Lung (tissue), 12 donors: ENCODE measurements around the gene SIN3A. TPM values are rescaled to one million over a fixed set of nuclear protein-coding genes. Genes with fewer than 3 reads are reported as not detected.

Experiments
- ATAC-seq: fragments of 200-7000 bp; cut with Tn5 transposase; one replicate; pipeline ENCODE4 v1.9.1; 2020; ENCODE audit warnings: moderate number of reproducible peaks; ENCODE audit not compliant: insufficient read depth, low FRiP score
- DNase-seq, 3 donors: peaks; one replicate each; pipeline ENCODE4 v3.0.0-alpha.2; 2013 to 2017
- H3K27ac ChIP-seq, 2 donors: one replicate each; pipeline ENCODE4 v1.5.1; 2013; ENCODE audit warnings: mild to moderate bottlenecking in 2 of 2, moderate library complexity in 2 of 2, control low read depth in 1 of 2, inconsistent platforms in 1 of 2, low read depth in 1 of 2, low read length in 1 of 2
- H3K27me3 ChIP-seq, 3 donors: one replicate each; pipeline ENCODE4 v1.5.1; 2013; ENCODE audit warnings: low read length in 2 of 3; ENCODE audit not compliant: control insufficient read depth in 3 of 3, insufficient read depth in 3 of 3
- H3K36me3 ChIP-seq, 4 donors: one replicate each; pipeline ENCODE4 v1.5.1; 2013; ENCODE audit warnings: low read length in 4 of 4, mild to moderate bottlenecking in 1 of 4, moderate library complexity in 1 of 4; ENCODE audit not compliant: control insufficient read depth in 4 of 4, insufficient read depth in 4 of 4
- H3K4me1 ChIP-seq, 5 donors: one replicate each; pipeline ENCODE4 v1.5.1; 2013; ENCODE audit warnings: low read length in 5 of 5, mild to moderate bottlenecking in 2 of 5, moderate library complexity in 1 of 5; ENCODE audit not compliant: control insufficient read depth in 5 of 5, insufficient read depth in 5 of 5
- H3K4me3 ChIP-seq: one replicate; pipeline ENCODE4 v1.5.1; 2013; ENCODE audit warnings: mild to moderate bottlenecking, control low read depth, moderate library complexity
- H3K9ac ChIP-seq, 2 donors: one replicate each; pipeline ENCODE4 v1.5.1; 2013; ENCODE audit warnings: low read length in 2 of 2, control low read depth in 1 of 2; ENCODE audit not compliant: insufficient read depth in 1 of 2
- H3K9me3 ChIP-seq, 4 donors: one replicate each; pipeline ENCODE4 v1.5.1; 2013; ENCODE audit warnings: low read length in 3 of 4, mild to moderate bottlenecking in 1 of 4, moderate library complexity in 1 of 4; ENCODE audit not compliant: control insufficient read depth in 4 of 4, insufficient read depth in 3 of 4
- WGBS, 2 donors: extraction: QIAGEN DNeasy Blood & Tissue Kit; methylation state at CpG; one replicate each; pipeline ENCODE4 v1.1.7; 2013; 5-methylcytosine and 5-hydroxymethylcytosine counted together
- polyA plus RNA-seq, 2 donors: library from polyadenylated mRNA; stranded (reverse); fragments of 200-250 nt; gene quantifications; one replicate each; pipeline ENCODE4 v1.2.1, GENCODE V29; 2013
- total RNA-seq, 2 donors: library from RNA; depleted of rRNA in 1 of 2; stranded (reverse); fragments of >200 nt in 1 of 2; gene quantifications; one replicate each; pipeline ENCODE4 v1.2.1, GENCODE V29; 2014 to 2021
- TF ChIP-seq, protein P1 (sequence below): IDR thresholded peaks from 2 replicates; pipeline ENCODE4 v1.5.1; 2012; ENCODE audit warnings: mild to moderate bottlenecking; ENCODE audit errors: control extremely low read depth, extremely low read depth
- donor health status: control.
- donor health status: control.
- donor health status: Bipolar disorder and iron deficiency.
- donor health status: healthy.
- donor health status: DM: yes; HTN: yes; CAD: no.

The SIN3A gene
- total and polyA plus RNA-seq, 4 donors: 9.8 to 86.1 (median 43.0) TPM

DNA sequence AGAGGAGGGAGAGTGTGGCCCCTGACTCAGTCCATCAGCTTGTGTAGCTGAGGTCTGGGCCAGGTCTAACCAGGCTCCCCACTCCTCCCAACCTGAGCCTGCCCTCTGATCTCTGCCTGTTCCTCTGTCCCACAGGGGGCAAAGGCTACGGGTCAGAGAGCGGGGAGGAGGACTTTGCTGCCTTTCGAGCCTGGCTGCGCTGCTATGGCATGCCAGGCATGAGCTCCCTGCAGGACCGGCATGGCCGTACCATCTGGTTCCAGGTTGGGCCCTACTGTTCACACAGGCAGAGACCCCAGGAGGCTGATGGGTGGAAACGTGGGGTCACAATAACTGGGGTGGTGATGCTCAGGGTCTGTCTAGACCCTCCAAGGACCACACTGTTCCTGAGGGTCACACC is 97.9 kb downstream of the SIN3A start:
- H3K4me1 ChIP-seq: peaks cover 0 to 8% (median under 1%) of the 10 kb centered on the region in 5 donors
- no peak for ATAC-seq
- no peak overlapping the region for H3K9ac ChIP-seq
- peaks cover 0 to 36% (median 2%) of the 10 kb centered on the region in 4 donors for H3K36me3 ChIP-seq
- no peak overlapping the region for H3K4me3 ChIP-seq
- 87 to 93% methylated on average over 7 of the region's 7 CpGs for WGBS, 2 donors
- no peak overlapping the region for H3K27ac ChIP-seq
- no peak for DNase-seq
- H3K27me3 ChIP-seq: peaks cover 0 to 5% (median under 1%) of the 10 kb centered on the region in 3 donors
- H3K9me3 ChIP-seq: no peaks in the 10 kb centered on the region
- TF ChIP-seq, protein P1, sequence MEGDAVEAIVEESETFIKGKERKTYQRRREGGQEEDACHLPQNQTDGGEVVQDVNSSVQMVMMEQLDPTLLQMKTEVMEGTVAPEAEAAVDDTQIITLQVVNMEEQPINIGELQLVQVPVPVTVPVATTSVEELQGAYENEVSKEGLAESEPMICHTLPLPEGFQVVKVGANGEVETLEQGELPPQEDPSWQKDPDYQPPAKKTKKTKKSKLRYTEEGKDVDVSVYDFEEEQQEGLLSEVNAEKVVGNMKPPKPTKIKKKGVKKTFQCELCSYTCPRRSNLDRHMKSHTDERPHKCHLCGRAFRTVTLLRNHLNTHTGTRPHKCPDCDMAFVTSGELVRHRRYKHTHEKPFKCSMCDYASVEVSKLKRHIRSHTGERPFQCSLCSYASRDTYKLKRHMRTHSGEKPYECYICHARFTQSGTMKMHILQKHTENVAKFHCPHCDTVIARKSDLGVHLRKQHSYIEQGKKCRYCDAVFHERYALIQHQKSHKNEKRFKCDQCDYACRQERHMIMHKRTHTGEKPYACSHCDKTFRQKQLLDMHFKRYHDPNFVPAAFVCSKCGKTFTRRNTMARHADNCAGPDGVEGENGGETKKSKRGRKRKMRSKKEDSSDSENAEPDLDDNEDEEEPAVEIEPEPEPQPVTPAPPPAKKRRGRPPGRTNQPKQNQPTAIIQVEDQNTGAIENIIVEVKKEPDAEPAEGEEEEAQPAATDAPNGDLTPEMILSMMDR: no peak

DNA sequence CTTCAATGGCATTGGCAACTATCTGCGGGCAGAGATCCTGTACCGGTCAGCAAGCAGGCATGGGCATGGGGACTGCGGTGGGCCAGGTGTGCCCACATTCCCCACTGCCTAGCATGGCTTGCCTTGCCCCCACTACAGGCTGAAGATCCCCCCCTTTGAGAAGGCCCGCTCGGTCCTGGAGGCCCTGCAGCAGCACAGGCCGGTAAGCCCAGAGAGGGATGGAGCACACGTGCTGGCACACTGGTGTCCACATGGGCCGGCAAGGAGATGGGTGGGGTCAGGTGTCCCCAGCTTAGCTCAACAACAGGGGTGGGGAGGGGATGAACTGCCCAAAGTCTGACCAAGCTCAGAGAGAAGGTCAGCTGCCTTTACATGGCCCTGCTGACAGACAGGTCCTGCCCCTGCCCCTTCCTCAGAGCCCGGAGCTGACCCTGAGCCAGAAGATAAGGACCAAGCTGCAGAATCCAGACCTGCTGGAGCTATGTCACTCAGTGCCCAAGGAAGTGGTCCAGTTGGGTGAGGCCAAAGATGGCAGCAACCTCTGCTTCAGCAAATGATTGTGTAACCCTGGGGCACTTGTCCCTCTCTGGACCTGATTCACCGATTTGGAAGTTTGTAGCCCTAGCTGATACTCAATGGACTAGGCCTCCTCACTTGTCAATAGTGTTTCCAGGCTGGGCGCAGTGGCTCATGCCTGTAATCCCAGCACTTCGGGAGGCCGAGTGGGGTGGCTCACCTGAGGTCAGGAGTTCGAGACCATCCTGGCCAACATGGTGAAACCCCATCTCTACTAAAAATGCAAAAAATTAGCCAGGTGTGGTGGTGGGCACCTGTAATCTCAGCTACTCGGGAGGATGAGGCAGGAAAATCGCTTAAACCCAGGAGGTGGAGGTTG is 99.1 kb downstream of the SIN3A start:
- Histone ChIP-seq H3K36me3 (peaks cover 0 to 28% (median under 1%) of the 10 kb centered on the region in 4 donors), H3K27me3 (peaks cover 0 to 5% (median 3%) of the 10 kb centered on the region in 3 donors), H3K4me3 (no peak overlapping the region), H3K9ac (no peak overlapping the region), H3K4me1 (peaks cover 0 to 11% (median 4%) of the 10 kb centered on the region in 5 donors), H3K27ac (no peak overlapping the region), H3K9me3 (no peaks in the 10 kb centered on the region)
- DNase-seq: no peak
- ATAC-seq: no peak
- 94 to 97% methylated on average over 16 of the region's 16 CpGs for WGBS, 2 donors
- TF ChIP-seq, protein P1: no peak

DNA sequence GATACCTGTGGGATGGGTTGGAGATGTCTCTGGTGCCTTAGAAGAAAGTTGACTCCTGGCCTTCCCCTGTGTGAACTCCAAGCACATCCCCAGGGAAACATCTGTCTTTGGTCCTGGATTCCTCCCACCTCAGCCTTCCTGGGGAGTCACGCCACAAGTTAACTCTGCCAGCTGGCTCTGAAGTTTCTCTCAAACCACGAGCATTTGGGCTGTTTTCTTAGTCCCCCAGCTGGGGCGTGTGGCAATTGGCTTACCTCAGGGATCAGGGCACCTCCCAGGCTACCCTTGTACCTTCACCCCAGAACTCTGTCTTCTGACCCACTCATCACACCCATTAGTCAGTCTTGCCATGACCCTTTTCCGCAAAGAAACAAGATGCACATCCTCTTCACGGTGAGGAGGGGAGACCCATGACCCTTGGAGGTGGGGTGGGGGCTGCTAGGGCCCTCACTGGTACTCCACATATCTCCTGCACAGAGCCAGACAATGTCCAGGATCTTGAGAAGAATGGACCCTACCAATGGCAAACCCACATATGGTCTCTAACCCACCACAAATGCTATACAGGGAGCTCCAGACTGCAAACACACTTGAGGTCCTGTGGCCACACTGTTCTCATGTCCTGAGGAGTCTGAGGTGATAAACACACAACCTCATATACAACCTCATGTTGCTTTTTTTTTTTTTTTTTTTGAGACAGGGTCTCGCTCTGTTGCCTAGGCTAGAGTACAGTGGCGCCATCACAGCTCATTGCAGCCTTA is 100.7 kb downstream of the SIN3A start:
- ATAC-seq (no peak), DNase-seq (no peak)
- H3K27ac ChIP-seq: no peak overlapping the region
- H3K36me3 ChIP-seq: peaks cover 0 to 17% (median under 1%) of the 10 kb centered on the region in 4 donors
- peaks cover 0 to 17% (median 4%) of the 10 kb centered on the region in 5 donors for H3K4me1 ChIP-seq
- 77 to 81% methylated on average over 7 of the region's 7 CpGs for WGBS, 2 donors
- no peak overlapping the region for H3K9ac ChIP-seq
- peaks cover 0 to 14% (median 9%) of the 10 kb centered on the region in 3 donors for H3K27me3 ChIP-seq
- TF ChIP-seq, protein P1: no peak
- H3K9me3 ChIP-seq: no peaks in the 10 kb centered on the region
- H3K4me3 ChIP-seq: no peak overlapping the region
